HTR-8/SVneo (cell line): ENCODE measurements around the gene MSL3B.

Experiments
- DNase-seq: peaks from one replicate; pipeline ENCODE4 v3.0.0; 2011; ENCODE audit warnings: low spot score, mixed read lengths; ENCODE audit not compliant: insufficient read length
- FAIRE-seq: peaks from 2 replicates; lab custom pipeline; 2011; peaks lifted over from hg19 to GRCh38; lab: Jason Lieb, UNC

MSL3B gene

DNA sequence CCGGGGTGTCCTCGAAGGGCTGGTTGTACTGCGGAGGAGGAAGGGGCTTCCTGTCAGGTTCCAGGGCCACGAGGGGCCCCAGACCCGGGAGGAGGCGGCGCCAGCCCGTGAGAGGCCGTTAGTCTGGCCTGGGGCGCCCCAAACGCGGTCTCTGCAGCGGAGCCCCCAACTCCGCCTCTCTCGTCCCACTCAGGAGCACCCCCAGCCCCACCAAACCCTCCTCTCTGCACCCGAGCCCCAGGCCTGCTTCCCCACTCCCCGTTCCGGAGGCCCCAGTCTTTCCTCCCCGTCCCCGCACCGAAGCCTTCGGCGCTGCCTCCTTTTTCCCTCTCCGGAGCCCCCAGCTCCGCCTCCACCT is 14.3 kb downstream of the MSL3B start:
- no peak for DNase-seq

GRCh38 chr2:233853353-233853752 is 14.8 kb downstream of the MSL3B start:
- DNase-seq (no peak), FAIRE-seq (no peak)

More for the DNA sequence above, 14.3 kb downstream of the MSL3B start:
- no peak for FAIRE-seq

DNA sequence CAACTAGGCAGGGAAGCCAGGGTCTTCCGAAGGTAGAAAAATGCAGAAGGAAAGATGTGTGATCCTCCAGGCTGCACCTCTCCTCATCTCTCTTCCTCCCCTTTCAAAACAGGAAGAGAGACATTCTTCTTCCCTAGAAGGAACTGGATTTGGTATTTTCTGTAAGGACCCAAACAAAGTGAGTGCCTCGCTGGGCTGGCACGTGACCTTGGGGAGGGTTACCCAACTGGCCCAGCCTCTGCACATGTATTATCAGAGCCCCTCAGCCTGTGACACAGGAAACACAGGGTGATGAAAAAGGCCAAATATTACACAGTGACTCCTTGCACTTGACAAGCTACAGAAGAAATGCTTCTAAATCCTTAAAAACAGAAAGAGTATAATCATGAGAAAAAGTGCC is 16.1 kb downstream of the MSL3B start:
- DNase-seq (no peak), FAIRE-seq (no peak)

DNA sequence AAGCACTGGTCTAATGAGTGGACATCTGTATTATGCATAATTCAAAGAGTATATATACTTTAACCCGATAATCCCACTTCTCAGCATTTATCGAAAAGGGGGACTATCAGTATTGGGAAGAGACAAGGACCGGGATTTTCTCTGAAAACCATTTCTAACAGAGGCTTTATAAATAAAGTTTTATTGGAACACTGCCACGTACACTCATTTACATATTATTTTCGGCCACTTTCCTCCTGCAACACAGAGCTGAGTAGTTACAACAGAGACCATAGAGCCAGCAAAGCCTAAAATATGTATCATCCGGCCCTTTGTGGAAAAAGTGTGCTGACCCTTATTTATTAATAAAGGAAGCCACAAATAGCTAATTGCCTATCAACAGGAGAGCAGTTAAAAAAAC is 17.0 kb downstream of the MSL3B start:
- no peak for FAIRE-seq
- no peak for DNase-seq

DNA sequence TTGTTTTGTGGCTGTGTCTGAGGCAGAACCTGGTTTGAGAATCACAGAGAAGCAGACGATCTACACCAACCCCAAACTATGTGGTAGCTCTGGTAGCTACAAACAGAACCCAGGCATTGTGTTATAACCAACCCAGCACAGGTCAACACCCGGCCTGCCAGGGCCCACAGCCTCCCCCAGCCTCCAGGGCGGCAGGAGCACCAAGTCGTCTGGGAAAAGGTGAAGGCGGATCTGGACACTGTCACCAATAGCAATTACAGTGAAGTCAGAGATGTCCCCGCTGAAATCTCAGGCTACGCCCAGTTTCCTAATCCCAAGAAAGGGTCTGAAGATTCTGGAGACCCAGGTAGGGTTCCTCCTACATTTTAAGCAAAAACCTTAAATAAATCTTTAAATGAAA is 17.4 kb downstream of the MSL3B start:
- DNase-seq (no peak), FAIRE-seq (no peak)

DNA sequence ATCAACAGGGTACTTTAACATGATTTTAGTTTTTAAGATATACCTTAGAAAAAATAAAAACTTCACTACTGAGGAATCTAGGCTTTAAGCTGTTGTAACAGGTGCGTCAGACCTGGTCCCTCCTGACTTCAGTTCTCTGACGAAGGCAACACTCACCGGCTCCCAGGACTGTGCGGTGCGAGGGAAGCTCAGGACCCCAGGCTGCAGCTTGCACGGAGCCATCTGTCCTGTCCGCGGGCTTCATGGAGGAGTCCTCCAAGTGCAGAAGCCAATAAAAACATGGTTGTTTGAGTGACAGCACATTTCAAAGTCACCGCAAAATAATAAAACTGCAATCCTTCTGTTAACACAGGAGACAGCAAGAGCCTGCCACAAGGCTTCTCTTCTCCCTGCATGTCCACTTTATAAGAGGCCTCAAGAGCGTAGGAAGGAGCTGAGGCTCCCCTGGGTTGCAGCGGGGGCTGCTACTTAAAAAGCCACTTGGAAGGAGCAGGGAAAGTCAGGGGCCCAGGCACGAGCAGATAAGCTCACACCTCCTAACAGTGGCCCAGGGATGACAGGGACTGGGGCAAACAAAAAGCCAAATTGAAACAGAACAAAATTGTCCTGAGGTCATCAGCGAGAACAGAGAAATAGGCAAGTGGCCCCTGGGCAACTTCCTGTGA is 18.4 kb downstream of the MSL3B start:
- no peak for DNase-seq
- FAIRE-seq: no peak

DNA sequence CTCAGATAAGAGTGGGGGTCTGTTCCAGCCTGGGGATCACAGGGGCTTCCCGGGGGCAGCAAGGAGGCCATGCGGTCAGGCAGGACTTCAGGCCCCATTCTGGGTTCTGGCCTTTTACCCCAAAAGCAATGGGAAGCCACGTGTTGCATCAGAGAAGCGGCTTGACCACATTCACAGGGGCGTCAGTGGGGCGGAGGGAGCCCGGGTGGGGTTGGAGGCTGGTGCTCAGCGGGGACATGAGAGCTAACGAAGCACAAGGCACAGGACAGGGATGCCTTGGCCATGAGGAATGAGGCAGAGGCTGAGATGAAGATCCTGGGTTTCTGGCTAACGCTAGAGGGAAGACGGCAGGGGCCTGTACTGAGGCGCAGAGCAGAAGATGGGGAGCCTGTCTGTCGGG is 19.9 kb downstream of the MSL3B start:
- FAIRE-seq: no peak
- no peak for DNase-seq

- FAIRE-seq (no peak), DNase-seq (no peak)
Measured at GRCh38 chr2:233847248-233847898, 20.8 kb downstream of the MSL3B start.

- no peak for DNase-seq
- no peak for FAIRE-seq
Measured at GRCh38 chr2:233846387-233847247, 21.6 kb downstream of the MSL3B start.

- FAIRE-seq (no peak), DNase-seq (no peak)
Measured at GRCh38 chr2:233845301-233846060, 22.7 kb downstream of the MSL3B start.

DNA sequence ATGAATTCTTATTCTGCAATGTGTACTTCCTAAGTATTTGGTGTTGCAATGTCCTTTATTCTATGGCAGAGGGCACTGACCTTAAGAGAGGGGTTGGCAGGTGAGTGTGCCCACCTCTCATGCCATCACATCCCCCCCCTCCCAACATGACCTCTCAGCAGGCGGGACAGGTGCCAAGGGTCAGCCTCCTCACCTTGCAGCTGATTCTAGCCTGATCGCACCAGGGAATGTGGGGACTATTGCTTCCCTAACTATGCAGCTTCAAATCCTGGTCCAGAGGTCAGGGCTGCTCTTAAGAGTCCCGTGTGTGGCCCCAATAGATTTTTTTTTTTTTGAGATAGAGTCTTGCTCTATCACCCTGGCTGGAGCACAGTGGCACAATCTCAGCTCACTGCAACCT is 23.4 kb downstream of the MSL3B start:
- no peak for FAIRE-seq
- no peak for DNase-seq

GRCh38 chr2:233844064-233844807 is 23.9 kb downstream of the MSL3B start:
- FAIRE-seq: no peak
- no peak for DNase-seq

GRCh38 chr2:233841183-233841582 is 27.0 kb downstream of the MSL3B start:
- no peak for FAIRE-seq
- DNase-seq: no peak

DNA sequence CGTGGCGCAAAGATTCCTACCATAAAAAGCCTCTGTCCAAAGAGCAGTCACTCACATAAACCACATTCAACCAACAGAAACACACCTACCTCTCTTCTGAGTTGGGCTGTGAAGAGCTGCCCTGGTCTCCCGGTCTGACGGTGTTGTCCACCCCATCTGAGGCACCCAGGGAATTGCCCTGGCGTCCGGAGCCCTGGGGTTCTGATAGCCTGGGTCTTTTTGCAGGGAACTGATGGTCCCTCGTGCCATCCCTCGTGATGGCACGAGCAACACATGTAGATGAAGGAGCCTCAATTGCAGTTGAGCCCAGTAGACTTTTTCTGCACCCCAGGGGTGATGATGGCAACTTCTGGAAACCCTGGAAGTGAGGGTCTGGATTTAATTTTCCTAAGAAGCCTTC is 27.7 kb downstream of the MSL3B start:
- DNase-seq (no peak), FAIRE-seq (no peak)

DNA sequence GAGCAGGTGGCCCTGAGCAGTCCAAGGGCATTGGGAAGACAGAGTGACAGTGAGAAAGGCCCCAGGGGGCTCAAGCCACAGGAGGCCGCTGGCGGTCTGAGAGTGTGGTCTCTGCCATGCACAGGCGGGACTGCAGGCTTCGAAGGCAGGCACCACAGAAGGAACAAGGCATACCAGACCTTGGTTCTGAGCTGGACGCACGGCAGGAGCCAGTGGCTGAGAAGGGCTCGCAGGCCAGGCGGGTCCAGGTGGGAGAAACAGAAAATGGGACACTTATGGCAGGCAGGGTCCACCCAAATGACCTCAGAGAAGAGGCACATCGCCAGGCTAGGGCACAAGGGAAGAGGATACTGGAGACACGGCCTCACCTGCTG is 28.8 kb downstream of the MSL3B start:
- no peak for DNase-seq
- FAIRE-seq: no peak

GRCh38 chr2:233838726-233839446 is 29.3 kb downstream of the MSL3B start:
- FAIRE-seq (no peak), DNase-seq (no peak)

DNA sequence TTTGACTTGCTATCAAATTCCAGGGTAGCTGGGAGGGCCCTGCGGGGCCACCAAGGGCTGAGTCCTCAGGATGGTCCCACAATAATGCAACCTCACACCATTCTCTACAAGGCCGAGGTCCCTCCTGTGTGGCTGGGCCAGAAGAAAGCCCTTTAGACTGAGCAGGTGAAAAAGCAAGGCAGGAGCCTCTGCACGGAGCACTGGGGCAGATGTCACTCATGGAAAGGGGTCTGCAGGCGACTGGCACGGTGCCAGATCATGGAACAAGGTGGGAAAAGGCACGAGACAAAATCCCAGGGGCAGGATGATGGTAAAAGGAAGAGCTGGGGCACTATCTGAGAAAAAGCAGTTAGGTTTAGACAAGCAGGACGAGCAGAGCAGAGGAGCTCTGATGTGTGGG is 29.9 kb downstream of the MSL3B start:
- no peak for FAIRE-seq
- DNase-seq: no peak

- FAIRE-seq: no peak
- no peak for DNase-seq
Measured at GRCh38 chr2:233837694-233838229, 30.4 kb downstream of the MSL3B start.

DNA sequence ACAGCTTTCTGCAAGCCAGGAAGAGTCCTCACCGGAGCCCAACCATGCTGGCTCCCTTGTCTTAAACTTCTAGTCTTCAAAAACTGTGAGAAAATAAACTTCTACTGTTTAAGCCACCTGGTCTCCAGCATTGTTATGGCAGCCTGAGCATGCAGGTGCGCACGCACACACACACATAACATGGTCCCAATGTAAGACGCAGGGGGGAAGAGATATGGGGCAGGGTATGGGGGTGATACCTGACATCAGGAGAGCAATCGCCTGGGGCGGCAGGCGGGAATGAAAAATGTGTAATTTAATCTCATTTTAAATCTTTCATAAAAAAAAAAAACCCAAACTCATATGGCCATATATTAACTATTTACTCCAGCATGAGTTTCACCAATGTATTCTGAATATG is 31.8 kb downstream of the MSL3B start:
- DNase-seq (no peak), FAIRE-seq (no peak)
